Measurements from ENCODE around the gene UNC13D. TPM values are rescaled to one million over a fixed set of nuclear protein-coding genes. Genes with fewer than 3 reads are reported as not detected.
"Not testable (repeated sequence)": the region's sequence is repeated elsewhere in the genome, so short reads cannot be mapped to it uniquely, and the experiment has no call there.

UNC13D gene
- polyA plus RNA-seq, 1 donor: 3.7 TPM

- DNase-seq (ENCODE audit: low read depth): no peak
These were observed 30.3 kb upstream of the UNC13D start for GRCh38 chr17:75874323-75875181.

GRCh38 chr17:75873587-75874322 is 29.6 kb upstream of the UNC13D start:
- no peak for DNase-seq (ENCODE audit: low read depth)

DNA sequence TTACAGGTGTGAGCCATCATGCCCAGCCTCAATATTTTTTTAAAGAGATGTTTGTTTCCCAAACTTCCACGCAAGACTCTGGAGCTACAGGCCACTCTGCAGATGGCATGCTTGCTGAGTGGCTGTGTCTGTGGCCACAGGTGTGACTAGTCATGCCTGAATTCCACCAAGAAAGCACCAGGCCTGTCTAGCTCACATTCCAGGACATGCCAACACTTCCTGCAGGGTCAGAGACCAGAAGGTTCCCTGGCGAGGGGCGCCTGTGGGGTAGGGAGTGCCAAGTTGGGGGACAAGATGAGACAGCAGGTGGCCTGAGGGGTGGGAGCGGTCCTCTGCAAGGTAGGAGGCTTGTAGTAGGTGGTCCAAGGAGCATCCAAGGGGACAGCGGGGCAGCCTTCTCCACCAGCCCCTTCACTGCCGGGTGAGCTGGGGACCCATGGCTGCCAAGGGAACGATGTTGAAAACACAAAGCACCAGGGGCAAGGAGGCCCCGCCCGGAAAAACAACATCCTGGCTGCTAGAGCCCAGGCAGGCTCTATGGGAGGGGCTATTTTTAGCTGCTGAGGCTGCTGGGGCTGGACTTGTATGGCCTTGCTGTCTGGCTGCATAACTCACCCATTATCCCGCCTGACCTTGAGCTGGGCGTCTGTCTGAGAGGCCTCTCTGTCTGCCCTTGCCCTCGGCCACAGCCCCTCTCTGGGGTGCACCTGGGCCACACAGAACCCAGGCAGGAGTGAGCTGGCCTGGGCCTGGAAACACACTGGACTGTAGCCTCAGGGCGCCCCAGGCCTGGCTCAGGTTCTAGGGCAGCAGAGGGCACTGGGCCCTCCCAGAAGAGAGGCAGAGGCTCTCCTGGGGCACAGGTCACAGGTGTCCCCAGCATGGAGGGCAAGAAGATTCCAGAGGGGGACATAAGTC is 28.5 kb upstream of the UNC13D start:
- DNase-seq (ENCODE audit: low read depth): no peak

DNA sequence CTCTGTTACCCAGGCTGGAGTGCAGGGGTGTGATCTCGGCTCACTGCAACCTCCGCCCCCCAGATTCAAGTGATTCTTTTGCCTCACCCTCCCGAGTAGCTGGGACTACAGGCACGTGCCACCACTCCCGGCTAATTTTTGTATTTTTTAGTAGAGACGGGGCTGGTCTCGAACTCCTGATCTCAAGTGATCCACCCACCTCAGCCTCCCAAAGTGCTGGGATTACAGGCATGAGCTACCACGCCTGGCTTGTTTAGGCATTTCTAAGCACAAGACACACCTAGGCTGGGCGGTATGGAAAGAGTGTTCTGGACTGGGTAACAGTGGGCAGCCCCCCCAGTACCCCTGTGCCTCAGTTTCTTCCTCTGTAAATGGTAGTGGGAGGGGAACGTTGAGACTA is 26.0 kb upstream of the UNC13D start:
- DNase-seq (ENCODE audit: low read depth): not testable (repeated sequence)

- DNase-seq (ENCODE audit: low read depth): no peak
These were observed 25.3 kb upstream of the UNC13D start for GRCh38 chr17:75869282-75870141.

GRCh38 chr17:75868730-75869281 is 24.6 kb upstream of the UNC13D start:
- not testable (repeated sequence) for DNase-seq (ENCODE audit: low read depth)

GRCh38 chr17:75865404-75866188 is 21.4 kb upstream of the UNC13D start:
- not testable (repeated sequence) for DNase-seq (ENCODE audit: low read depth)

- not testable (repeated sequence) for DNase-seq (ENCODE audit: low read depth)
These were observed 20.7 kb upstream of the UNC13D start for GRCh38 chr17:75864887-75865286.

- no peak for DNase-seq (ENCODE audit: low read depth)
These were observed 20.3 kb upstream of the UNC13D start for GRCh38 chr17:75864448-75864871.

- DNase-seq (ENCODE audit: low read depth): no peak
These were observed 17.7 kb upstream of the UNC13D start for GRCh38 chr17:75861927-75862317.

- not testable (repeated sequence) for DNase-seq (ENCODE audit: low read depth)
These were observed 15.2 kb upstream of the UNC13D start for GRCh38 chr17:75859358-75859757.

DNA sequence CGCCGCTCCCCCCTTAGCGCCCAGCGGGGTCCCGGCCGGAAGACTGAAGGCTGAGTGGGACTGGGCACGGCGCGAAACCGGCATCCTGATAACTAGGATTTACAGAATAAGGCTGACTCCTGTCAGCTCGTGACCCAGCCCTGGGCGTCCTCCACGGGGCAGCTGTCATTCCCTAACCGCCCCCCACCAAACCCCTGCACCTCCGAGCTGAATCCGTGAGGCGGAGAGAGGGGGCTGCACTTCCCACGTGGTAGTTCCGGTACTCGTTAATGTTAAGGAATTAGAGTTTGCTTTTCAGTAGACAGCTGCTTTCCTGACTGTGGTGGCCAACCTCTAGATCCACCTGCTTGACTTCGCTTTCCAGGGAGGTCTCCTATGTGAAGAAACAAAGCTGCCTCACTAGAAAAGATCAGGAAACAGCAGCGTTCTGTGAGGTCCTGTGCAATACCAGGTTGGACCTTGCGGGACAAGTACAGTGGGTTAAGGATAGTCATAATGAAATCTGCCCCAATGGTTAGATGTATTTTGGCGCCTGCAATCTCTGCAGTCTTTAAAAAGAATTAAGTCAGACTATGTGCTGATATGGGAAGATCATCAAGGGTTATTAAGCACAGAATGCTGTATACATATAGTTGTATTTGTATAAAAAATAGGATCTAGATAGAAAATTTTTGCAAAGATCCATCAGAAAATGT is 12.0 kb upstream of the UNC13D start:
- DNase-seq (ENCODE audit: low read depth): no peak

- DNase-seq (ENCODE audit: low read depth): peak; percentile 100
These were observed 11.3 kb upstream of the UNC13D start, which contains the start of gene WBP2 for GRCh38 chr17:75855310-75856061. WBP2 (minus strand) TSS chr17:75855335; CDS start chr17:75855297, 38 bp downstream.

DNA sequence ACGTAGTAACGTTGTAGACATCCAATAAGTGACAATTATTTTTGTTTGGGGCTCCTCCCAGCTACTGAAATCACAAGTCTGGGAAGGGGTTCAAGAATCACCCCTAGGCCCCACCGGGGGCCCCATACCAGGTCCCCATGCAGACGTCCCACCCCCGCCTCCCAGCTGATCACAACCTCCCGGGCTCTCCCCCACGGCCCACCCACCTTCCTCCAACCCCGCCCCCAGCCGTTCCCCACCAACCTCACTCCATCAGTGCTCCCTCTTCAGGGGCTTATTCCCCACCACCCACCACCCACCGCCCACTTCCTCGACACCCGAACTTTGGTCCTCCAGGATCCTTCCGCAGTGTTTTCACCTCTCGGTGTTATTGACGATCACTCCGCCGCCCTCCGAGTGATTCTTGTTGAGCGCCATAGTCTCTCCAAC is 10.7 kb upstream of the UNC13D start:
- no peak for DNase-seq (ENCODE audit: low read depth)

DNA sequence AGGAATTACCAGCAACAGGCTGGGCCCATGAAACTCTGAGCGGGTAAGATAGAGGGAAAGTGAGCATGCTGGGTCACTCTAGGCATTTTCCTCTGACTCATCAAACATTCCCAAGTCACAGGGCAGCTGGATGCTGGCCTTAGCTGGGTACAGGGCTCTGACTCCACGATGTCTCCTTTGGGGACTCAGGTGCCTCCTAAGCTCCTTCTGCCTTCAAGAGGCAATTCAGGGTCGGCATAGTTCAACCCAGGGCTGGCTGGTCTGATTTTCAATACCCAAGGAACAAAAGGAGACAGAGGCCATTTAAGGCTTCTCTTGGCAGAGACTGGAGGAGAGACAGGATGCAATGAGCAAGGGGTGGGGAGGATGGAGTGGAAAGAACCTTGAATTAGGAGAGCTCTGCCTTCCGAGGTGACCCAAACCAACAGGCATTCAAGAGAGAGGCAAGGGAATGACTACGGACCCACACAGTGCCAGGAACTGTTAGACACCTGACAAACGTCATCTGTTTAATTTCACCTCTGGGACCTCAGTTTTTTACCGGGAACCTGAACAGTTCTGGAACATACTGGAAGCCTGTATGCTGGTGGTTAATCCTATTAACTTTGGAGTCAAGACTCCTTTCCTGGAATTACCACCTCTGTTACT is 10.0 kb upstream of the UNC13D start:
- no peak for DNase-seq (ENCODE audit: low read depth)

DNA sequence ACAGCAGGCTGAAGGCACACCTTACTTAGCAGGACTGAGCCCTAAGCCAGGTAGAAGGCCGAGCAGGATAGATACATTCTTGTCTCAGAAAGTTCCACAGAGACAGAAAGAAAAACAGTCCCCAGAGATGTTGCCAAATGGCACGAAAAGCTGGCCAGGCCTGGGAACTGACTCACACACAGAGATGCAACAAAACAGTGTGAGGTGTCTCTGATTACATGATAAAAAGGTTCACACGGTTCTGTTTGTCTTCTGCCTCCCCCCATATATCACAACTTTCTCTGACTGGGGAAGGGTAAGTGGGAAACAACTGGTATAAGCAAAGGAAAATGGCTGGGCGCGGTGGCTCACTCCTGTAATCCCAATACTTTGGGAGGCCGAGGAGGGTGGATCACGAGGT is 9.2 kb upstream of the UNC13D start:
- DNase-seq (ENCODE audit: low read depth): no peak

- DNase-seq (ENCODE audit: low read depth): not testable (repeated sequence)
These were observed 7.4 kb upstream of the UNC13D start for GRCh38 chr17:75851693-75851991.
